B cell (primary cell): ENCODE data around the gene SLC15A3. TPM values are rescaled to one million over a fixed set of nuclear protein-coding genes. Genes with fewer than 3 reads are reported as not detected.

Experiments used
- ATAC-seq: fragments of 200-7000 bp; cut with Tn5 transposase; one replicate; pipeline ENCODE4 v1.10.0; 2021; ENCODE audit warnings: low read depth, mild to moderate bottlenecking, moderate number of reproducible peaks, moderate library complexity
- CTCF ChIA-PET: fragments of 350-600 bp; sonication (Branson Sonifier 250); formaldehyde crosslinking; loops from one replicate; lab custom pipeline; 2021; ENCODE audit warnings: antibody characterized with exemption, inconsistent platforms; lab: Charles Lee
- POLR2A ChIA-PET: fragments of 350-600 bp; sonication (Branson Sonifier 250); formaldehyde crosslinking; loops from one replicate; lab custom pipeline; 2021; ENCODE audit warnings: antibody characterized with exemption; lab: Charles Lee
- DNase-seq: peaks from one replicate; pipeline ENCODE4 v3.0.0; 2013
- H2AFZ ChIP-seq: 2 replicates; pipeline ENCODE4 v1.6.1; 2012; ENCODE audit warnings: mild to moderate bottlenecking, low read depth, low read length; ENCODE audit not compliant: insufficient read depth, poor library complexity, severe bottlenecking
- H3K27ac ChIP-seq, 2 donors: 1 replicate in 1 of 2; 2 replicates in 1 of 2; pipeline ENCODE4 v1.5.1; 2012 to 2013; ENCODE audit warnings: low read length in 2 of 2, mild to moderate bottlenecking in 2 of 2, moderate library complexity in 1 of 2
- H3K27me3 ChIP-seq, 4 experiments: fragments of 200-600 bp in 1 of 4; sonication (generic) in 1 of 4; replicated peaks in 1 of 4; 1 replicate in 2 of 4; 2 replicates in 2 of 4; pipeline versions ENCODE4 v1.6.1 to v1.7.0; 2013 to 2016; ENCODE audit warnings: low read length in 3 of 4, mild to moderate bottlenecking in 2 of 4, mixed read lengths in 1 of 4, moderate library complexity in 1 of 4; ENCODE audit not compliant: insufficient read depth in 4 of 4, control insufficient read depth in 3 of 4; ENCODE audit errors: control extremely low read depth in 1 of 4
- H3K36me3 ChIP-seq, 2 experiments: replicated peaks in 1 of 2; 1 replicate in 1 of 2; 2 replicates in 1 of 2; pipeline versions ENCODE4 v1.6.1 to v1.7.1; 2013; ENCODE audit warnings: low read length in 1 of 2; ENCODE audit not compliant: insufficient read depth in 2 of 2, control insufficient read depth in 1 of 2; ENCODE audit errors: control extremely low read depth in 1 of 2, extremely low read depth in 1 of 2
- H3K4me1 ChIP-seq, 2 donors: fragments of 200-600 bp in 1 of 2; sonication (generic) in 1 of 2; 1 replicate in 1 of 2; 2 replicates in 1 of 2; pipeline versions ENCODE4 v1.5.1 to v1.6.1; 2013 to 2017; ENCODE audit warnings: low read length in 2 of 2; ENCODE audit not compliant: control insufficient read depth in 2 of 2, insufficient read depth in 2 of 2
- H3K4me2 ChIP-seq: replicated peaks from 2 replicates; pipeline ENCODE3; 2012; ENCODE audit warnings: mild to moderate bottlenecking, low read depth, low read length; ENCODE audit not compliant: poor library complexity, severe bottlenecking
- H3K4me3 ChIP-seq, 5 experiments: fragments of 200-600 bp in 1 of 5; sonication (generic) in 1 of 5; 1 replicate in 3 of 5; 2 replicates in 2 of 5; pipeline versions ENCODE4 v1.5.1 to v1.7.0; 2011 to 2016; ENCODE audit warnings: low read length in 4 of 5, mild to moderate bottlenecking in 4 of 5, low read depth in 2 of 5, control low read depth in 1 of 5, moderate library complexity in 1 of 5; ENCODE audit not compliant: insufficient read depth in 1 of 5; ENCODE audit errors: control extremely low read depth in 1 of 5, extremely low read depth in 1 of 5
- H3K79me2 ChIP-seq: fragments of 200-600 bp; sonication (generic); one replicate; pipeline ENCODE4 v1.6.0; 2016; ENCODE audit warnings: low read length; ENCODE audit not compliant: control insufficient read depth, insufficient read depth
- H3K9ac ChIP-seq: fragments of 200-600 bp; sonication (generic); 2 replicates; pipeline ENCODE4 v1.6.1; 2017; ENCODE audit warnings: mild to moderate bottlenecking, low read length, moderate library complexity
- H3K9me3 ChIP-seq, 3 donors: one replicate each; pipeline versions ENCODE4 v1.6.1 to v1.7.1; 2013; ENCODE audit warnings: low read length in 2 of 3; ENCODE audit not compliant: control insufficient read depth in 2 of 3, insufficient read depth in 1 of 3; ENCODE audit errors: control extremely low read depth in 1 of 3
- H4K20me1 ChIP-seq: 2 replicates; pipeline ENCODE4 v1.6.0; 2012; ENCODE audit warnings: mild to moderate bottlenecking, low read length; ENCODE audit not compliant: insufficient read depth, control insufficient read depth, poor library complexity, severe bottlenecking
- H3K27ac Mint-ChIP-seq: one replicate; pipeline ENCODE4 v1.8.0; 2021; ENCODE audit warnings: mixed read lengths
- H3K27me3 Mint-ChIP-seq: one replicate; pipeline ENCODE4 v1.8.0; 2021; ENCODE audit warnings: mixed read lengths
- H3K4me1 Mint-ChIP-seq: one replicate; pipeline ENCODE4 v1.8.0; 2021; ENCODE audit warnings: mixed read lengths
- H3K4me3 Mint-ChIP-seq: one replicate; pipeline ENCODE4 v1.8.0; 2021; ENCODE audit warnings: mixed read lengths
- H3K9me3 Mint-ChIP-seq: one replicate; pipeline ENCODE4 v1.8.0; 2022; ENCODE audit warnings: mixed read lengths; ENCODE audit not compliant: insufficient read depth
- EZH2 ChIP-seq: IDR thresholded peaks from 2 replicates; pipeline ENCODE4 v1.6.1; 2012; ENCODE audit warnings: borderline replicate concordance, low read depth, mild to moderate bottlenecking, moderate library complexity, low read length; ENCODE audit not compliant: insufficient read depth, poor library complexity, severe bottlenecking
- WGBS: methylation state at CpG from one replicate; pipeline ENCODE4 v1.1.5; 2013; ENCODE audit warnings: missing lambda C conversion rate; ENCODE audit not compliant: insufficient coverage; 5-methylcytosine and 5-hydroxymethylcytosine counted together
- intact Hi-C: fragments of 100-400 bp; cut with micrococcal nuclease; formaldehyde crosslinking; loops from one replicate; pipeline ENCODE4 v1.10.0; 2022
- polyA plus RNA-seq: library from polyadenylated mRNA; depleted of rRNA; stranded (reverse); fragments of >200 nt; gene quantifications from 2 replicates; pipeline ENCODE4 v1.2.3, GENCODE V29; 2012
- total RNA-seq, 2 donors: library from RNA; stranded (reverse); fragments of 120-200 nt in 1 of 2; gene quantifications; 1 replicate in 1 of 2; 2 replicates in 1 of 2; pipeline versions ENCODE4 v1.2.3 to v1.2.4, GENCODE V29; 2013 to 2022
- TF ChIP-seq, protein P1 (sequence below): fragments of 200-600 bp; IDR thresholded peaks from one replicate; pipeline ENCODE4 v1.8.0; 2022; ENCODE audit warnings: antibody characterized with exemption, mild to moderate bottlenecking

The SLC15A3 gene
- total and polyA plus RNA-seq, 2 donors (not counting 1 experiment from before 2014, with no cell fraction given) = 61.5 to 91.4 TPM

DNA sequence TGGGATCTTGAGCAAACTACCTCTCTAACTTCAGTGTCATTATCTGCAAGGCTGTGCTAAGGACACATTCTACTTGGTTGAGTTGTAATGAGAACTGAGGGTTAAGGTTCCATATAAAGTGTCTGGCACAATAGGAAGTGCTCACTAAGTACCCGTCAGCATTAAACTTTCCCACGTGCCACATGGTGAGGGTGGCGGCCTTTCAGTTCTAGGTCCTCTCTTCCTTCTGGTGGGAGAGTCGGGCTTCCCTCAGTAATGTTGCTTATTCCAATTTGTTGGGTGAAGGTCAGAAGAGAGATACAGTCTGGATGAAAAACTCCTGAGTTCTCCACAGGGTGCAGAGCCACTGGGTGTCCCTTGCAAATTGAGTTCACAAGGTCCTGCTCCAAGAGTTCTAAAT is 14.9 kb upstream of the SLC15A3 start:
- ChIA-PET CTCF (interaction anchor here (0.6 to 6.0 kb wide), 5 partner anchors 27 to 220 kb away, joined by 3 to 53 read pairs (median 3); no protein-coding TSS in a partner anchor), POLR2A (no interaction called here)
- peaks cover 0 to 4% (median 1%) of the 10 kb centered on the region in 3 donors for H3K9me3 ChIP-seq
- no peaks in the 10 kb centered on the region for H3K9me3 Mint-ChIP-seq
- H3K4me3 ChIP-seq = no peak overlapping the region
- H3K27me3 ChIP-seq = no peaks in the 10 kb centered on the region
- no peak for TF ChIP-seq EZH2
- TF ChIP-seq, protein P1, sequence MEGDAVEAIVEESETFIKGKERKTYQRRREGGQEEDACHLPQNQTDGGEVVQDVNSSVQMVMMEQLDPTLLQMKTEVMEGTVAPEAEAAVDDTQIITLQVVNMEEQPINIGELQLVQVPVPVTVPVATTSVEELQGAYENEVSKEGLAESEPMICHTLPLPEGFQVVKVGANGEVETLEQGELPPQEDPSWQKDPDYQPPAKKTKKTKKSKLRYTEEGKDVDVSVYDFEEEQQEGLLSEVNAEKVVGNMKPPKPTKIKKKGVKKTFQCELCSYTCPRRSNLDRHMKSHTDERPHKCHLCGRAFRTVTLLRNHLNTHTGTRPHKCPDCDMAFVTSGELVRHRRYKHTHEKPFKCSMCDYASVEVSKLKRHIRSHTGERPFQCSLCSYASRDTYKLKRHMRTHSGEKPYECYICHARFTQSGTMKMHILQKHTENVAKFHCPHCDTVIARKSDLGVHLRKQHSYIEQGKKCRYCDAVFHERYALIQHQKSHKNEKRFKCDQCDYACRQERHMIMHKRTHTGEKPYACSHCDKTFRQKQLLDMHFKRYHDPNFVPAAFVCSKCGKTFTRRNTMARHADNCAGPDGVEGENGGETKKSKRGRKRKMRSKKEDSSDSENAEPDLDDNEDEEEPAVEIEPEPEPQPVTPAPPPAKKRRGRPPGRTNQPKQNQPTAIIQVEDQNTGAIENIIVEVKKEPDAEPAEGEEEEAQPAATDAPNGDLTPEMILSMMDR = no peak
- ATAC-seq (no peak), DNase-seq (no peak)
- H3K4me3 Mint-ChIP-seq = no peak overlapping the region
- H3K27ac ChIP-seq = no peak overlapping the region
- H3K4me1 Mint-ChIP-seq = peaks cover 18% of the 10 kb centered on the region
- peaks cover 10% of the 10 kb centered on the region for H3K79me2 ChIP-seq
- H4K20me1 ChIP-seq = no peaks in the 10 kb centered on the region
- H2AFZ ChIP-seq = no peak overlapping the region
- no peaks in the 10 kb centered on the region for H3K27me3 Mint-ChIP-seq
- 55% methylated on average over 2 of the region's 4 CpGs for WGBS
- H3K9ac ChIP-seq = no peak overlapping the region
- intact Hi-C loops = no loop called here
- no peaks in the 10 kb centered on the region for H3K36me3 ChIP-seq
- H3K4me2 ChIP-seq = no peak overlapping the region
- no peak overlapping the region for H3K27ac Mint-ChIP-seq
- peaks cover 17 to 19% of the 10 kb centered on the region in 2 donors for H3K4me1 ChIP-seq

DNA sequence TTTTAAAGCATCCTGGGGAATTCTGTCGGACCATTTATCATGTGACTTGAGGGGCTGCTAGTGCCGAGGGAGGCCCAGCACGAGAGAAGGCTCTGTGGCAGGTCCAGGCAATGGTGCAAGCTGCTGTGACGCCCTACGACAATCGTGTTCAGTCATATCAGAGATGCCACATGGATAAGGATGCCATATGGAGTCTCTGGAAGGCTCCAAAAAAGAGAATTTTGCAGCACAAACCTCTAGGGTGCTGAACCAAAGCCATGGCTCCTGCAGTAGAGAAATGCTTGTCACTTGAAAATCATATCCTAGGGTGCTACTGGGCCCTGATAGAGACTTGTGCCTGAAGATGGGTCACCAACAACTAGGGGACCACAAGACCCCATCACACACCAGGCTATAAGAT is 12.8 kb upstream of the SLC15A3 start:
- no peak for TF ChIP-seq EZH2
- TF ChIP-seq, protein P1 = no peak
- Mint-ChIP-seq H3K27ac (no peak overlapping the region), H3K9me3 (no peaks in the 10 kb centered on the region), H3K4me1 (no peaks in the 10 kb centered on the region), H3K27me3 (peaks cover 5% of the 10 kb centered on the region), H3K4me3 (no peak overlapping the region)
- Histone ChIP-seq H3K4me2 (no peak overlapping the region), H3K9me3 (peaks cover 0 to 4% (median 1%) of the 10 kb centered on the region in 3 donors), H3K27ac (no peak overlapping the region), H2AFZ (no peak overlapping the region), H3K79me2 (no peaks in the 10 kb centered on the region), H3K4me1 (no peaks in the 10 kb centered on the region), H3K27me3 (no peaks in the 10 kb centered on the region), H3K4me3 (no peak overlapping the region), H4K20me1 (no peaks in the 10 kb centered on the region), H3K36me3 (no peaks in the 10 kb centered on the region), H3K9ac (no peak overlapping the region)
- POLR2A ChIA-PET = no interaction called here
- DNase-seq (no peak), ATAC-seq (no peak)
- WGBS = 93% methylated on average over 6 of the region's 6 CpGs
- CTCF ChIA-PET = interaction anchor here (0.6 to 1.1 kb wide), 3 partner anchors 52 to 164 kb away, joined by 3 to 4 read pairs (median 4); no protein-coding TSS in a partner anchor
- intact Hi-C loops = no loop called here
